ENCODE results near the gene PSTPIP1.

DNA sequence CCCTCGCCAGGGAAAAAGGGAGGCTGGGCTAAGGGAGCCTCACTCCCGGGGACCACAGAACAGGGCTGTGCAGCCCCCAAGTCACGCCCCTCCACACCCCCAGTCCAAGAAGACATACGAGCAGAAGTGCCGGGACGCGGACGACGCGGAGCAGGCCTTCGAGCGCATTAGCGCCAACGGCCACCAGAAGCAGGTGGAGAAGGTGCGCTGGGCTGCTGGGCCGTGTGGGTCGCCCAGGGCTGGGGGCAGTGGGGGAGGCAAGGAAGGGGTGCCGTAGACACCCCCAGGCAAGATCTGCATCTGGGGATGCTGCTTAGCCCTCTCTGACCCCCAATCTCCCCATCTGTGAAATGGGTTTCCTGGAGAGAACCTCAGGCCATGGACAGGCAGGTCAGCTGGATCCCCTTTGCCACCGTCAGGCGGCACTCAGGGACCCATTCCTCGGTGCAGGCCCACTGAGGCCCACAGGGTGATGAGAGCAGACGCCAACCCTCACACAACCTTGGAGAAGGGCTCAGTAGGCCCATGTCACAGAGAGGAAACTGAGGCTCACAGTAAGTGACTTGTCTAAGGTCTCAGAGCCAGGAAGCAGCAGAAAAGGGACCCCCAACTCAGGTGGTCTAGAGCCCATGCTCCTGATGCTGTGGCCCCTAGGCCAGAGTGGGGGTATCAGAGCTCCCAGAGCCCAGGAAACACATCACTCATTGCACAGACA, 33.7 kb downstream of the PSTPIP1 start:
- TF ChIP-seq POLR2A (IDR thresholded peaks at IDR 0.05) (no peak), CTCF (IDR thresholded peaks at IDR 0.05 in 8 of 11, conservative IDR thresholded peaks at IDR 0.05 in 3 of 11) (no peak)

Data from spleen (tissue), 7 donors.